ENCODE measurements around the gene TFAP2C. TPM values are rescaled to one million over a fixed set of nuclear protein-coding genes. Genes with fewer than 3 reads are reported as not detected.
"Not testable (repeated sequence)": the region's sequence is repeated elsewhere in the genome, so short reads cannot be mapped to it uniquely, and the experiment has no call there.

TFAP2C gene
- total and polyA plus RNA-seq, 7 experiments from 2014 or later: not detected

DNA sequence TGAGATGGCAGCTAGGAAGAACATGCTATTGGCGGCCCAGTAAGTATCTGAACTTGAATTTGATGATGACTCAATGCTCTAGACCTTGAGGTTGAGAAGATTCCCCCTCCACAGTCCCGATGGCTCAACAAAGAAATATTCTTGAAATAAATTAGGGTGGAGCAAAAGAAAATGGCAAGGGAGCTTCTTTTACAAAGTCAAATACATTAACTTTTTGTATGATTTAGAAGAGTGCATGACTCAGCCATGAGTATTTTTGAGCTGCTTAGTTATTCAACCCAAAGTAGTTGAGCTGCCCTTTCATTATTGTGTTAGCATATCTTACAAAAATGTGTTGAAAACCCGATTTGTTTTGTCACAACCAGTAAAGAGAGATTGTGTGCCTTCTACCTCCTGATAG lies 7.6 kb downstream of the TFAP2C start:
- Mint-ChIP-seq H3K36me3 (peaks cover 0 to under 1% (median 0%) of the 10 kb centered on the region in 5 donors), H3K27ac (no peak overlapping the region), H3K4me1 (peaks cover 0 to 4% (median 0%) of the 10 kb centered on the region in 7 donors), H3K4me3 (no peak overlapping the region), H3K27me3 (peaks cover 36 to 51% (median 44%) of the 10 kb centered on the region in 5 donors), H3K9me3 (peaks cover 0 to 3% (median 0%) of the 10 kb centered on the region in 11 donors)
- ChIA-PET POLR2A (no interaction called here), CTCF (no interaction called here)
- no peaks in the 10 kb centered on the region for H3K36me3 ChIP-seq (ENCODE audit: control insufficient read depth in 2 of 3, insufficient read depth in 3 of 3, low read length in 3 of 3)
- intact Hi-C loops (cut with micrococcal nuclease): no loop called here
- H3K27me3 ChIP-seq (ENCODE audit: control insufficient read depth in 2 of 2, insufficient read depth in 2 of 2, low read length in 2 of 2): peaks cover 0 to 4% of the 10 kb centered on the region in 2 donors
- no peaks in the 10 kb centered on the region for H3K4me1 ChIP-seq (ENCODE audit: control insufficient read depth in 2 of 2, insufficient read depth in 2 of 2, low read length in 2 of 2)
- no peak for ATAC-seq
- no peak for DNase-seq
- no peak overlapping the region for H3K27ac ChIP-seq (ENCODE audit: low read depth, low read length)
- no peaks in the 10 kb centered on the region for H3K9me3 ChIP-seq (ENCODE audit: control insufficient read depth in 2 of 3, low read length in 3 of 3)
- no peak overlapping the region for H3K4me3 ChIP-seq (ENCODE audit: low read length)

DNA sequence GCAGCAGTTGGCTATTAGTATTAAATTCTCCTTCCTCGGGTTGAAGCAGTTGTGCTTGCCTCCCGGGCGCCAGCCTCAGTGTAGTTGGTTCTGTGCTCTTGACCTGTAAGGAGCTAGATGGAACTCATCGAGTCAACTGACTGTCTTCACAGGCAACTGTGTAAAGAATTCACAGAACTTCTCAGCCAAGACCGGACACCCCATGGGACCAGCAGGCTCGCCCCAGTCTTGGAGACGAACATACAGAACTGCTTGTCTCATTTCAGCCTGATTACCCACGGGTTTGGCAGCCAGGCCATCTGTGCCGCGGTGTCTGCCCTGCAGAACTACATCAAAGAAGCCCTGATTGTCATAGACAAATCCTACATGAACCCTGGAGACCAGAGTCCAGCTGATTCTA lies 8.5 kb downstream of the TFAP2C start:
- Histone ChIP-seq H3K36me3 (ENCODE audit: control insufficient read depth in 2 of 3, insufficient read depth in 3 of 3, low read length in 3 of 3) (no peaks in the 10 kb centered on the region), H3K9me3 (ENCODE audit: control insufficient read depth in 2 of 3, low read length in 3 of 3) (no peaks in the 10 kb centered on the region), H3K4me3 (ENCODE audit: low read length) (no peak overlapping the region), H3K4me1 (ENCODE audit: control insufficient read depth in 2 of 2, insufficient read depth in 2 of 2, low read length in 2 of 2) (no peaks in the 10 kb centered on the region), H3K27ac (ENCODE audit: low read depth, low read length) (no peak overlapping the region), H3K27me3 (ENCODE audit: control insufficient read depth in 2 of 2, insufficient read depth in 2 of 2, low read length in 2 of 2) (peaks cover 0 to 4% of the 10 kb centered on the region in 2 donors)
- Mint-ChIP-seq H3K27me3 (peaks cover 35 to 50% (median 42%) of the 10 kb centered on the region in 5 donors), H3K4me3 (no peak overlapping the region), H3K4me1 (no peaks in the 10 kb centered on the region), H3K27ac (no peak overlapping the region), H3K9me3 (peaks cover 0 to 1% (median 0%) of the 10 kb centered on the region in 11 donors), H3K36me3 (no peaks in the 10 kb centered on the region)
- ATAC-seq (no peak), DNase-seq (no peak)
- intact Hi-C loops (cut with micrococcal nuclease): no loop called here
- POLR2A ChIA-PET: no interaction called here
- CTCF ChIA-PET: no interaction called here

DNA sequence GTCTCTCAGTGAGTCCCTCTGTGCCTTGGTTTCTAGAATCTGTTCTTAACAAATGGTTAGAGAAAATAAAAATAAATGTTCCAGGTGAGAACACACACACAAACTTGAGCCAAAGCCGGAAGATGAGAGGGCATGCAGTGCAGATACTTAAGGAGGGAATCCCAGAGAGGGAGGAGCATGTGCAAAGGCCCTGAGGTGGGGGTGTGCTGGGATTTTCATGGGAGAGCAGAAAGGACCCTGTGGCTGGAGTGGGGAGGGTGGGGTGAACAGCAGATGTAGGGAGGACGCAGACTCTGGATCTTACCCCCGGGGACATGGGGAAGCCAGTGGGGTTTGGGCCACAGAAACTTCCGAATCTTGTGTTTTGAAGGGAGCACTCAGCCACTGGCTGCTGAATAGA lies 17.5 kb downstream of the TFAP2C start:
- no peaks in the 10 kb centered on the region for H3K36me3 ChIP-seq (ENCODE audit: control insufficient read depth in 2 of 3, insufficient read depth in 3 of 3, low read length in 3 of 3)
- no peak overlapping the region for H3K4me3 ChIP-seq (ENCODE audit: low read length)
- no peak overlapping the region for H3K27ac ChIP-seq (ENCODE audit: low read depth, low read length)
- Mint-ChIP-seq H3K4me3 (no peak overlapping the region), H3K27me3 (peaks cover 0 to 38% (median 24%) of the 10 kb centered on the region in 5 donors), H3K27ac (no peak overlapping the region), H3K36me3 (no peaks in the 10 kb centered on the region), H3K4me1 (no peaks in the 10 kb centered on the region), H3K9me3 (peaks cover 0 to 3% (median under 1%) of the 10 kb centered on the region in 11 donors)
- intact Hi-C loops (cut with micrococcal nuclease): no loop called here
- no peaks in the 10 kb centered on the region for H3K4me1 ChIP-seq (ENCODE audit: control insufficient read depth in 2 of 2, insufficient read depth in 2 of 2, low read length in 2 of 2)
- H3K27me3 ChIP-seq (ENCODE audit: control insufficient read depth in 2 of 2, insufficient read depth in 2 of 2, low read length in 2 of 2): no peaks in the 10 kb centered on the region
- DNase-seq (no peak), ATAC-seq (no peak)
- ChIA-PET CTCF (no interaction called here), POLR2A (no interaction called here)
- no peaks in the 10 kb centered on the region for H3K9me3 ChIP-seq (ENCODE audit: control insufficient read depth in 2 of 3, low read length in 3 of 3)

DNA sequence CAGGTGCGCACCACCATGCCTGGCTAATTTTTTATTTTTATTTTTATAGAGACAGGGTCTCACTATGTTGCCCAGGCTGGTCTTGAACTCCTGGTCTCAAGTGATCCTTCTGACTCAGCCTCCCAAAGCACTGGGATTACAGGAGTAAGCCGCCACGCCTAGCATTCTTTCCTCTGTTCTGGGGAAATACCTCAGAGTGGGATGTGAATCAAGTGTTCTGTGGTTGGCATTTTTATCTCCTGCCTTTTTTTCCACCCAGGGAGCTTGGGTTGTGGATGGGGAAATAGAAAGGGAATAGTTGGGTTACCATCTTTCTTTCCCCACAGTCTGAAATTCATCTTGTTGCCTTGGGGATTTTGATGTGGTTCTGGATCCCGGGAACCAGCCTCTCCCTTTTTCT lies 24.1 kb downstream of the TFAP2C start:
- H3K9me3 Mint-ChIP-seq: peaks cover 0 to 6% (median 0%) of the 10 kb centered on the region in 11 donors
- no peak overlapping the region for H3K27ac ChIP-seq (ENCODE audit: low read depth, low read length)
- no peaks in the 10 kb centered on the region for H3K36me3 ChIP-seq (ENCODE audit: control insufficient read depth in 2 of 3, insufficient read depth in 3 of 3, low read length in 3 of 3)
- no peak overlapping the region for H3K4me3 Mint-ChIP-seq
- H3K4me1 ChIP-seq (ENCODE audit: control insufficient read depth in 2 of 2, insufficient read depth in 2 of 2, low read length in 2 of 2): no peaks in the 10 kb centered on the region
- intact Hi-C loops (cut with micrococcal nuclease): no loop called here
- no peak overlapping the region for H3K27ac Mint-ChIP-seq
- no peaks in the 10 kb centered on the region for H3K36me3 Mint-ChIP-seq
- no peaks in the 10 kb centered on the region for H3K27me3 ChIP-seq (ENCODE audit: control insufficient read depth in 2 of 2, insufficient read depth in 2 of 2, low read length in 2 of 2)
- H3K27me3 Mint-ChIP-seq: peaks cover 0 to 27% (median 9%) of the 10 kb centered on the region in 5 donors
- ChIA-PET POLR2A (no interaction called here), CTCF (no interaction called here)
- no peaks in the 10 kb centered on the region for H3K4me1 Mint-ChIP-seq
- no peak for ATAC-seq
- H3K4me3 ChIP-seq (ENCODE audit: low read length): no peak overlapping the region
- H3K9me3 ChIP-seq (ENCODE audit: control insufficient read depth in 2 of 3, low read length in 3 of 3): no peaks in the 10 kb centered on the region
- no peak for DNase-seq

DNA sequence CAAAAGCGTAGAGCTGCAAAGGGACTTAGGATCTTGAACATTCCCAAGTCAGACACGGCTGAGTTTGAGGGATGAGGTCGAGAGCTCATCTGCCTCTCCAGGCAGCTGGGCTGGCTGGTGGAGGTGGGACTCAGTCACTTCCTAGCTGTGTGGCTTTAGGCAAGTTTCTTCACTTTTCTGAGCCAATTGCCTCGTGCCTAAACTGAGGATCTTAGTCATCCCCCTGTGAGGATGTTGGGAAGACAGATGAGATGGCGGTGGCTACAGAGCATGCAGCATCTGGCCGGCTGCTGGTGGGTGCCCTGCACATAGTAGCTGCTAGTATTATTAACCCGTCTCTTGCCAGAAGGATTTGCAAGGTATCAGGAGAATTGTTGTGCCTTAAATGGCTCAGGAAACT lies 27.5 kb downstream of the TFAP2C start:
- Mint-ChIP-seq H3K27me3 (peaks cover 0 to 24% (median 9%) of the 10 kb centered on the region in 5 donors), H3K27ac (no peak overlapping the region), H3K4me1 (no peaks in the 10 kb centered on the region), H3K36me3 (no peaks in the 10 kb centered on the region), H3K4me3 (no peak overlapping the region), H3K9me3 (peaks cover 0 to 6% (median 0%) of the 10 kb centered on the region in 11 donors)
- H3K27ac ChIP-seq (ENCODE audit: low read depth, low read length): no peak overlapping the region
- no peak for ATAC-seq
- POLR2A ChIA-PET: no interaction called here
- intact Hi-C loops (cut with micrococcal nuclease): no loop called here
- no peak overlapping the region for H3K4me3 ChIP-seq (ENCODE audit: low read length)
- H3K9me3 ChIP-seq (ENCODE audit: control insufficient read depth in 2 of 3, low read length in 3 of 3): no peaks in the 10 kb centered on the region
- CTCF ChIA-PET: no interaction called here
- no peaks in the 10 kb centered on the region for H3K36me3 ChIP-seq (ENCODE audit: control insufficient read depth in 2 of 3, insufficient read depth in 3 of 3, low read length in 3 of 3)
- DNase-seq: no peak
- no peaks in the 10 kb centered on the region for H3K4me1 ChIP-seq (ENCODE audit: control insufficient read depth in 2 of 2, insufficient read depth in 2 of 2, low read length in 2 of 2)
- no peaks in the 10 kb centered on the region for H3K27me3 ChIP-seq (ENCODE audit: control insufficient read depth in 2 of 2, insufficient read depth in 2 of 2, low read length in 2 of 2)

DNA sequence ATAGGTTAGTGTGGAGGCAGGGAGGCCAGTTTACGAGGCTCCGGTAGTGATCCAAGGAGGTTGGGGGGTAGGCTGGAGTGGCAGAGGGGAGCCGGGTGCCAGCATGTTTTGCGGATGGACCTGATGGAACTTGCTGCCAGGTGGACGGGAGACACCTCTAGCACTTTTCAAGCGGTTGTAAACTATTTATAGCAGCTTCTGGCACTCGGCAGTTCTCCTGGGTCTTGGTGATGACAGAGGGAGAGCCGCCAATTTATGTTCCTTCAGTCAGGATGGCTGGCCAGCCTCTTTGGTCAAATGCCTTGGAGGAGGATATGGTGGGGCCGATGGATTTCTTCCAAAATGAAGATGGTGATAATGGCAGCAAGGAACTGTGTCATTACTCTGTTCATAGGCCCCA lies 28.8 kb downstream of the TFAP2C start:
- Histone ChIP-seq H3K27ac (ENCODE audit: low read depth, low read length) (no peak overlapping the region), H3K27me3 (ENCODE audit: control insufficient read depth in 2 of 2, insufficient read depth in 2 of 2, low read length in 2 of 2) (no peaks in the 10 kb centered on the region), H3K36me3 (ENCODE audit: control insufficient read depth in 2 of 3, insufficient read depth in 3 of 3, low read length in 3 of 3) (no peaks in the 10 kb centered on the region), H3K4me3 (ENCODE audit: low read length) (no peak overlapping the region), H3K9me3 (ENCODE audit: control insufficient read depth in 2 of 3, low read length in 3 of 3) (no peaks in the 10 kb centered on the region), H3K4me1 (ENCODE audit: control insufficient read depth in 2 of 2, insufficient read depth in 2 of 2, low read length in 2 of 2) (no peaks in the 10 kb centered on the region)
- intact Hi-C loops (cut with micrococcal nuclease): no loop called here
- Mint-ChIP-seq H3K27me3 (peaks cover 0 to 24% (median 9%) of the 10 kb centered on the region in 5 donors), H3K9me3 (peaks cover 0 to 6% (median 0%) of the 10 kb centered on the region in 11 donors), H3K27ac (no peak overlapping the region), H3K36me3 (no peaks in the 10 kb centered on the region), H3K4me1 (no peaks in the 10 kb centered on the region), H3K4me3 (no peak overlapping the region)
- ATAC-seq (no peak), DNase-seq (no peak)
- CTCF ChIA-PET: no interaction called here
- POLR2A ChIA-PET: no interaction called here

DNA sequence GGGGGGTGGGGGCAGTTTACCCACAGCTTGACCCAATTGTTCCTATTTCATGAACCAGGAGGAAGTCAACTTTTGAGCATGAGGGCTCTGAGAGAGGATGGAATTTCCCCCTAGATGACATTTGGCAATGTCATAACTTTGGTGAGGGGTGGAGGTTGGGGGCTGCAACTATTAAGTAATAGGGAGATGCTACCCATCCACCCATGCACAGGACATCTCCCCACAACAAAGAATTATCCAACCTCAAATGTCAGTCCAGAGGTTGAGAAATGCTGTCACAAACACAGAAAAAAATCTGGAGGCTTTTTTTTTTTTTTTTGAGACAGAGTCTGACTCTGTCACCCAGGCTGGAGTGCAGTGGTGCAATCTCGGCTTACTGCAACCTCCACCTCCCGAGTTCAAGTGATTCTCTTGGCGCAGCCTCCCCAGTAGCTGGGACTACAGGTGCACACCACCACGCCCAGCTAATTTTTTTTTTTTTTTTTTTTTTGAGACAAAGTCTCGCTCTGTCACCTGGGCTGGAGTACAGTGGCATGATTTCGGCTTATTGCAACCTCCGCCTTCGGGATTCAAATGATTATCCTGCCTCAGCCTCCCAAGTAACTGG lies 29.3 kb downstream of the TFAP2C start:
- H3K4me1 ChIP-seq (ENCODE audit: control insufficient read depth in 2 of 2, insufficient read depth in 2 of 2, low read length in 2 of 2); H3K4me3 Mint-ChIP-seq; POLR2A ChIA-PET; H3K36me3 Mint-ChIP-seq; H3K4me1 Mint-ChIP-seq; ATAC-seq; H3K4me3 ChIP-seq (ENCODE audit: low read length); H3K9me3 ChIP-seq (ENCODE audit: control insufficient read depth in 2 of 3, low read length in 3 of 3); H3K27ac ChIP-seq (ENCODE audit: low read depth, low read length); H3K9me3 Mint-ChIP-seq; H3K27ac Mint-ChIP-seq; H3K36me3 ChIP-seq (ENCODE audit: control insufficient read depth in 2 of 3, insufficient read depth in 3 of 3, low read length in 3 of 3); DNase-seq; CTCF ChIA-PET; H3K27me3 ChIP-seq (ENCODE audit: control insufficient read depth in 2 of 2, insufficient read depth in 2 of 2, low read length in 2 of 2); intact Hi-C loops (cut with micrococcal nuclease): not testable (repeated sequence)
- H3K27me3 Mint-ChIP-seq: peaks cover 0 to 23% (median 9%) of the 10 kb centered on the region in 5 donors
